WTC11 (cell line): ENCODE measurements around the gene TBC1D14. TPM values are rescaled to one million over a fixed set of nuclear protein-coding genes. Genes with fewer than 3 reads are reported as not detected.

Experiments
- ATAC-seq: fragments of 200-7000 bp; cut with Tn5 transposase; 2 replicates; pipeline ENCODE4 v1.10.0; 2021; ENCODE audit warnings: mild to moderate bottlenecking, moderate library complexity
- CTCF ChIA-PET: fragments of 300-600 bp; sonication (Branson Sonifier 250); formaldehyde crosslinking; loops from one replicate; lab custom pipeline; 2021; ENCODE audit warnings: antibody characterized with exemption; lab: Charles Lee
- POLR2A ChIA-PET: fragments of 350-600 bp; sonication (Branson Sonifier 250); formaldehyde crosslinking; loops from one replicate; lab custom pipeline; 2021; ENCODE audit warnings: antibody characterized with exemption; lab: Charles Lee
- DNase-seq: peaks from one replicate; pipeline ENCODE4 v3.0.0; 2021; ENCODE audit warnings: low spot score
- H3K27ac Mint-ChIP-seq: 2 replicates; pipeline ENCODE4 v1.8.0; 2021; ENCODE audit warnings: mixed read lengths
- H3K27me3 Mint-ChIP-seq: 2 replicates; pipeline ENCODE4 v1.8.0; 2021; ENCODE audit warnings: low read depth, mild to moderate bottlenecking, moderate library complexity, mixed read lengths
- H3K36me3 Mint-ChIP-seq: 2 replicates; pipeline ENCODE4 v1.8.0; 2021; ENCODE audit warnings: mixed read lengths
- H3K4me1 Mint-ChIP-seq: 2 replicates; pipeline ENCODE4 v1.8.0; 2022; ENCODE audit warnings: mixed read lengths
- H3K4me3 Mint-ChIP-seq: 2 replicates; pipeline ENCODE4 v1.8.0; 2021; ENCODE audit warnings: mild to moderate bottlenecking, moderate library complexity, mixed read lengths
- H3K9me3 Mint-ChIP-seq: 2 replicates; pipeline ENCODE4 v1.8.0; 2021; ENCODE audit warnings: mixed read lengths
- AFF4 ChIP-seq: sonication (generic); formaldehyde crosslinking; IDR thresholded peaks from 2 replicates; pipeline ENCODE4 v1.8.1; 2023; ENCODE audit warnings: mild to moderate bottlenecking, missing genetic modification reagents, borderline replicate concordance
- ATF1 ChIP-seq: sonication (generic); formaldehyde crosslinking; IDR thresholded peaks from 2 replicates; pipeline ENCODE4 v1.8.1; 2023; ENCODE audit warnings: mild to moderate bottlenecking, moderate library complexity, missing genetic modification reagents
- ATF2 ChIP-seq: sonication (generic); formaldehyde crosslinking; IDR thresholded peaks from 2 replicates; pipeline ENCODE4 v1.8.1; 2022; ENCODE audit warnings: low read depth, missing genetic modification reagents, borderline replicate concordance
- CBFB ChIP-seq: sonication (generic); formaldehyde crosslinking; IDR thresholded peaks from 2 replicates; pipeline ENCODE4 v1.8.1; 2022; ENCODE audit warnings: mild to moderate bottlenecking, low read depth, missing genetic modification reagents
- E2F1 ChIP-seq: sonication (generic); formaldehyde crosslinking; IDR thresholded peaks from 2 replicates; pipeline ENCODE4 v1.8.0; 2022; ENCODE audit warnings: mild to moderate bottlenecking, missing genetic modification reagents
- GRHL2 ChIP-seq: fragments of 250-450 bp; sonication (Bioruptor Pico); IDR thresholded peaks from 2 replicates; pipeline ENCODE4 v1.8.0; 2022; ENCODE audit warnings: mild to moderate bottlenecking, moderate library complexity; ENCODE audit not compliant: insufficient replicate concordance, severe bottlenecking
- GTF2I ChIP-seq: fragments of 250-450 bp; sonication (Bioruptor Pico); conservative IDR thresholded peaks from 2 replicates; pipeline ENCODE4 v1.4.0; 2021; ENCODE audit warnings: mild to moderate bottlenecking
- JAZF1 ChIP-seq: fragments of 250-450 bp; sonication (Bioruptor Pico); IDR thresholded peaks from 2 replicates; pipeline ENCODE4 v1.9.0; 2021; ENCODE audit warnings: moderate library complexity, mild to moderate bottlenecking, inconsistent platforms
- MAX ChIP-seq: sonication (generic); formaldehyde crosslinking; IDR thresholded peaks from 2 replicates; pipeline ENCODE4 v1.8.0; 2022; ENCODE audit warnings: mild to moderate bottlenecking, missing genetic modification reagents
- NFATC4 ChIP-seq: fragments of 250-450 bp; sonication (Bioruptor Pico); IDR thresholded peaks from 2 replicates; pipeline ENCODE4 v1.9.0; 2021; ENCODE audit warnings: mild to moderate bottlenecking
- NFE2L1 ChIP-seq: sonication (generic); formaldehyde crosslinking; IDR thresholded peaks from 2 replicates; pipeline ENCODE4 v1.8.1; 2023; ENCODE audit warnings: missing genetic modification reagents
- NR2C2 ChIP-seq: sonication (generic); formaldehyde crosslinking; IDR thresholded peaks from 2 replicates; pipeline ENCODE4 v1.8.0; 2022; ENCODE audit warnings: mild to moderate bottlenecking, missing genetic modification reagents
- PRRX2 ChIP-seq: fragments of 250-450 bp; sonication (Bioruptor Pico); IDR thresholded peaks from 2 replicates; pipeline ENCODE4 v1.8.0; 2021; ENCODE audit warnings: mild to moderate bottlenecking
- TP53 ChIP-seq: sonication (generic); formaldehyde crosslinking; IDR thresholded peaks from 2 replicates; pipeline ENCODE4 v1.8.1; 2023; ENCODE audit warnings: mild to moderate bottlenecking, missing genetic modification reagents
- USF2 ChIP-seq: sonication (generic); formaldehyde crosslinking; IDR thresholded peaks from 2 replicates; pipeline ENCODE4 v1.8.1; 2023; ENCODE audit warnings: mild to moderate bottlenecking, missing genetic modification reagents, moderate library complexity
- ZBTB43 ChIP-seq: sonication (generic); formaldehyde crosslinking; IDR thresholded peaks from 2 replicates; pipeline ENCODE4 v1.8.1; 2023; ENCODE audit warnings: mild to moderate bottlenecking, missing genetic modification reagents
- ZMAT4 ChIP-seq: fragments of 250-450 bp; sonication (Bioruptor Pico); IDR thresholded peaks from 2 replicates; pipeline ENCODE4 v1.9.0; 2021; ENCODE audit warnings: mild to moderate bottlenecking
- ZNF317 ChIP-seq: sonication (generic); formaldehyde crosslinking; IDR thresholded peaks from 2 replicates; pipeline ENCODE4 v1.8.1; 2023; ENCODE audit warnings: low read depth, mild to moderate bottlenecking, moderate library complexity, missing genetic modification reagents, borderline replicate concordance
- ZNF396 ChIP-seq: fragments of 250-450 bp; sonication (Bioruptor Pico); IDR thresholded peaks from 2 replicates; pipeline ENCODE4 v1.8.0; 2021; ENCODE audit warnings: mild to moderate bottlenecking, moderate library complexity, borderline replicate concordance
- ZNF416 ChIP-seq: fragments of 250-450 bp; sonication (Bioruptor Pico); IDR thresholded peaks from 2 replicates; pipeline ENCODE4 v1.9.0; 2021; ENCODE audit warnings: mild to moderate bottlenecking, inconsistent platforms
- ZNF532 ChIP-seq: fragments of 250-450 bp; sonication (Bioruptor Pico); IDR thresholded peaks from 2 replicates; pipeline ENCODE4 v1.9.0; 2021; ENCODE audit warnings: mild to moderate bottlenecking, borderline replicate concordance
- total RNA-seq: library from RNA; stranded (reverse); gene quantifications from 3 replicates; pipeline ENCODE4 v1.2.3, GENCODE V29; 2021

The TBC1D14 gene
- total RNA-seq, 1 experiment from 2014 or later, result 45.1 TPM

- Mint-ChIP-seq H3K27me3 (no peaks in the 10 kb centered on the region), H3K36me3 (peaks cover 50% of the 10 kb centered on the region), H3K4me3 (no peak overlapping the region), H3K4me1 (peaks cover 9% of the 10 kb centered on the region)
- no peak for TF ChIP-seq NFATC4 (CRISPR knock-in tag)
- TF ChIP-seq TP53 (CRISPR knock-in tag), result no peak
- no peak for TF ChIP-seq ZNF532 (CRISPR knock-in tag)
- no peak for TF ChIP-seq NR2C2 (CRISPR knock-in tag)
- no peak for TF ChIP-seq NFE2L1 (CRISPR knock-in tag)
- TF ChIP-seq E2F1 (CRISPR knock-in tag), result no peak
- TF ChIP-seq, all 79 proteins: peak for 0
- POLR2A ChIA-PET, result no interaction called here
- CTCF ChIA-PET, result no interaction called here
- no peak overlapping the region; the same call in 1 of the 2 replicates for H3K27ac Mint-ChIP-seq
- no peaks in the 10 kb centered on the region for H3K9me3 Mint-ChIP-seq
- DNase-seq, result no peak
- ATAC-seq, result no peak
Measured at GRCh38 chr4:6880691-6881090, 28.9 kb upstream of the TBC1D14 start.

- TF ChIP-seq ZNF416 (CRISPR knock-in tag) (no peak), ZNF317 (CRISPR knock-in tag) (no peak), AFF4 (CRISPR knock-in tag) (no peak), JAZF1 (CRISPR knock-in tag) (no peak), TP53 (CRISPR knock-in tag) (no peak), ATF1 (CRISPR knock-in tag) (no peak), ZBTB43 (CRISPR knock-in tag) (no peak), GRHL2 (no peak), MAX (CRISPR knock-in tag) (no peak), ATF2 (no peak), GTF2I (no peak), ZMAT4 (no peak), CBFB (no peak), USF2 (CRISPR knock-in tag) (no peak), ZNF396 (CRISPR knock-in tag) (no peak), PRRX2 (CRISPR knock-in tag) (no peak)
- TF ChIP-seq, all 79 proteins: peak for 0
- no peaks in the 10 kb centered on the region for H3K27me3 Mint-ChIP-seq
- no peak overlapping the region for H3K27ac Mint-ChIP-seq
- CTCF ChIA-PET, result no interaction called here
- DNase-seq (no peak), ATAC-seq (no peak)
- H3K9me3 Mint-ChIP-seq, result no peaks in the 10 kb centered on the region
- H3K36me3 Mint-ChIP-seq, result peaks cover 40% of the 10 kb centered on the region
- POLR2A ChIA-PET, result no interaction called here
- H3K4me3 Mint-ChIP-seq, result no peak overlapping the region
- H3K4me1 Mint-ChIP-seq, result peaks cover 7% of the 10 kb centered on the region
Measured at GRCh38 chr4:6881908-6882307, 27.7 kb upstream of the TBC1D14 start.
